Adipose tissue (tissue), 3 donors: ENCODE results near the gene SPEN. TPM values are rescaled to one million over a fixed set of nuclear protein-coding genes. Genes with fewer than 3 reads are reported as not detected.
"Not testable (repeated sequence)": the region's sequence is repeated elsewhere in the genome, so short reads cannot be mapped to it uniquely, and the experiment has no call there.

ENCODE experiments used
- H3K27ac ChIP-seq: one replicate; pipeline ENCODE4 v1.5.1; 2013; ENCODE audit warnings: low read depth, low read length
- WGBS, 3 donors: extraction: QIAGEN DNeasy Blood & Tissue Kit; methylation state at CpG; one replicate each; pipeline ENCODE4 v1.1.7; 2013; 5-methylcytosine and 5-hydroxymethylcytosine counted together
- polyA plus RNA-seq, 3 donors: library from polyadenylated mRNA; stranded (reverse); fragments of 200-250 nt; gene quantifications; one replicate each; pipeline ENCODE4 v1.2.3, GENCODE V29; 2013
- donor health status: healthy with polysubstance abuse.
- donor health status: Bipolar disorder and iron deficiency.
- donor health status: healthy.

The SPEN gene
- polyA plus RNA-seq, 3 donors: 15.7 to 28.8 (median 20.2) TPM

DNA sequence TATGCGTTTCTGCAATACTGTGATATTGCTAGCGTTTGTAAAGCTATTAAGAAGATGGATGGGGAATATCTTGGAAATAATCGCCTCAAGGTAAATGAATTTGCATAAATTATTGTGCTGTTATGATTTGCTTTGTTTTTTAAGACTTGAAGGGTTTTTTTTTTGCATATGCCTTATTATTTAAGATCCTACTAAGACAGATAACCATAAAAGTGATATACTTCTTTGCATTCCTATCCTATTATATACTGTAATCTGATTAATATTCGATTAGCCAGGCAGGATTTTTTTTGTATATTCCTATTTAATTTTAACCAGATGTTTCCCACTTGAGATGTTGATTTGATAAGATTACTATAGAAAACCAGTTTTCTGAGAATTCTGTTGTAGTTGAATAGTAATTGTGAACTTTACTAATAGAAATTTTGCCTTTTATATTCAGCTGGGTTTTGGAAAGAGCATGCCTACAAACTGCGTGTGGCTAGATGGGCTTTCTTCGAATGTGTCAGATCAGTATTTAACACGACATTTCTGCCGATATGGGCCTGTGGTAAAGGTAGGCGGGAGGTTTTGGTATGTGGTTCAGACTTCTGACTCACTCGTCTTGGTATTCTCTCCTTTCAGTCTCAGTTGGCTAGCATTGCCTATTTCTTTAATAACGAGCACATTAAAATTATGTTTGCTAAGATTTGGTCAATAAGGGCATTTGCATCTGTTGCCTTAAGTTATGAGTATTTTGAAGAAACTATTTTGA lies 71.6 kb downstream of the SPEN start:
- H3K27ac ChIP-seq: no peak overlapping the region
- 84 to 87% (median 87%) methylated on average over 11 of the region's 11 CpGs for WGBS, 3 donors

DNA sequence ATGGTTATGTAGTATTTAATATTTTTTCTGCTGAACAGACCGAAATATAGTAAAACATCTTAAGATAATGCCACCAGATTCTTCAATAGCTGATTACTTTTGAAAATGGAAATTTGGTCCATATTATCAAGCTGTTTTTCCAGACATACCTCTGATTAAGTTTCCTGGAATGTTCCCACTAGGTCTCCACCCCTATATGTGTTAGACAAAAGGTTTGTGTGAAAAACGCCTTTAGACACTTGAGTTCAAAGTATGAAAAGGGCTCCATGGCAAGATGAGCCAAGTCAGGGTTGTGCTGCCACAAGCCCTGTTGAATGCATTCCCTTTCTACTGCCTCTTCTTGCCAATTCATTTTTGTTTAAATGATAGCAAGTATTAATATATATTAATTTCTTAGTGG lies 75.7 kb downstream of the SPEN start:
- WGBS, 3 donors: 83 to 90% (median 84%) methylated on average over 2 of the region's 2 CpGs
- H3K27ac ChIP-seq: no peak overlapping the region

DNA sequence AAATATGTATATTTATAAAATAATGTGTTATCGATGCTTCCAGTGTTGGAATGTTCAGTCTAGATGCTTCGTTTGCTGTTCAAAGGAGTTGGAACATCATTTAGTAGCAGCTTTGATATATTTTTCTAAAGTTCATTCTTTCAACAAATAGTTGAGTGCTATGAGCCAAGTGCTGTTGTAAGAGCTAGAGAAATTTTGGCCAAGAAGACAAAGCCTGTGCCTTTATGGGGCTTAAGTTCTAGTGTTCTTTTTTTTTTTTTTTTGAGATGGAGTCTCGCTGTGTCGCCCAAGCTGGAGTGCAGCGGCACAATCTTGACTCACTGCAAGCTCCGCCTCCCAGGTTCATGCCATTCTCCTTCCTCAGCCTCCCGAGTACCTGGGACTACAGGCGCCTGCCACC lies 78.9 kb downstream of the SPEN start:
- H3K27ac ChIP-seq: not testable (repeated sequence)
- 79 to 90% (median 84%) methylated on average over 8 of the region's 8 CpGs for WGBS, 3 donors

DNA sequence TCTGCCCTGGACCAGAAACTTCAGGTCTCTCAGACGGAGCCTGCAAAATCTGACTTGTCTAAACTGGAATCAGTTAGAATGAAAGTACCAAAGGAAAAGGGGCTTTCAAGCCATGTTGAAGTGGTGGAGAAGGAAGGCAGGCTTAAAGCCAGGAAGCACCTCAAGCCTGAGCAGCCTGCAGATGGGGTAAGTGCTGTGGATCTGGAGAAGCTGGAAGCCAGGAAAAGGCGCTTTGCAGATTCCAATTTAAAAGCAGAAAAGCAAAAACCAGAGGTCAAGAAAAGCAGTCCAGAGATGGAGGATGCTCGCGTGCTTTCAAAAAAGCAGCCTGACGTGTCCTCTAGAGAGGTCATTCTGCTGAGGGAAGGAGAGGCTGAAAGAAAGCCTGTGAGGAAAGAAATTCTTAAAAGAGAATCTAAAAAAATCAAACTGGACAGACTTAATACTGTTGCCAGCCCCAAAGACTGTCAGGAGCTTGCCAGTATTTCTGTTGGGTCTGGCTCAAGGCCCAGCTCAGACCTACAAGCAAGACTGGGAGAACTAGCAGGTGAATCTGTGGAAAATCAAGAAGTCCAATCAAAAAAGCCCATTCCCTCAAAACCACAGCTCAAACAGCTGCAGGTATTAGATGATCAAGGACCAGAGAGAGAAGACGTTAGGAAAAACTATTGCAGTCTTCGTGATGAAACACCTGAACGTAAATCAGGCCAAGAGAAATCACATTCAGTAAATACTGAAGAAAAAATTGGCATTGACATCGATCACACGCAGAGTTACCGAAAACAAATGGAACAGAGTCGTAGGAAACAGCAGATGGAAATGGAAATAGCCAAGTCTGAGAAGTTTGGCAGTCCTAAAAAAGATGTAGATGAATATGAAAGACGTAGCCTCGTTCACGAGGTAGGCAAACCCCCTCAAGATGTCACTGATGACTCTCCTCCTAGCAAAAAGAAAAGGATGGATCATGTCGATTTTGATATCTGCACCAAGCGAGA lies 81.8 kb downstream of the SPEN start:
- no peak overlapping the region for H3K27ac ChIP-seq

GRCh38 chr1:15931401-15931800 lies 83.9 kb downstream of the SPEN start:
- H3K27ac ChIP-seq: no peak overlapping the region
- 94 to 96% (median 95%) methylated on average over 11 of the region's 11 CpGs for WGBS, 3 donors

More for the DNA sequence above, 81.8 kb downstream of the SPEN start:
- WGBS, 3 donors: 74 to 96% (median 95%) methylated on average over 17 of the region's 17 CpGs

- WGBS, 3 donors: 96 to 98% (median 97%) methylated on average over 19 of the region's 19 CpGs
- H3K27ac ChIP-seq: no peak overlapping the region
Observed at GRCh38 chr1:15931884-15932283, 84.4 kb downstream of the SPEN start.

- H3K27ac ChIP-seq: no peak overlapping the region
- WGBS, 3 donors: 92 to 95% (median 94%) methylated on average over 9 of the region's 9 CpGs
Observed at GRCh38 chr1:15932612-15933011, 85.1 kb downstream of the SPEN start.

GRCh38 chr1:15933684-15934083 lies 86.2 kb downstream of the SPEN start:
- H3K27ac ChIP-seq: no peak overlapping the region
- 85 to 92% (median 91%) methylated on average over 5 of the region's 5 CpGs for WGBS, 3 donors

DNA sequence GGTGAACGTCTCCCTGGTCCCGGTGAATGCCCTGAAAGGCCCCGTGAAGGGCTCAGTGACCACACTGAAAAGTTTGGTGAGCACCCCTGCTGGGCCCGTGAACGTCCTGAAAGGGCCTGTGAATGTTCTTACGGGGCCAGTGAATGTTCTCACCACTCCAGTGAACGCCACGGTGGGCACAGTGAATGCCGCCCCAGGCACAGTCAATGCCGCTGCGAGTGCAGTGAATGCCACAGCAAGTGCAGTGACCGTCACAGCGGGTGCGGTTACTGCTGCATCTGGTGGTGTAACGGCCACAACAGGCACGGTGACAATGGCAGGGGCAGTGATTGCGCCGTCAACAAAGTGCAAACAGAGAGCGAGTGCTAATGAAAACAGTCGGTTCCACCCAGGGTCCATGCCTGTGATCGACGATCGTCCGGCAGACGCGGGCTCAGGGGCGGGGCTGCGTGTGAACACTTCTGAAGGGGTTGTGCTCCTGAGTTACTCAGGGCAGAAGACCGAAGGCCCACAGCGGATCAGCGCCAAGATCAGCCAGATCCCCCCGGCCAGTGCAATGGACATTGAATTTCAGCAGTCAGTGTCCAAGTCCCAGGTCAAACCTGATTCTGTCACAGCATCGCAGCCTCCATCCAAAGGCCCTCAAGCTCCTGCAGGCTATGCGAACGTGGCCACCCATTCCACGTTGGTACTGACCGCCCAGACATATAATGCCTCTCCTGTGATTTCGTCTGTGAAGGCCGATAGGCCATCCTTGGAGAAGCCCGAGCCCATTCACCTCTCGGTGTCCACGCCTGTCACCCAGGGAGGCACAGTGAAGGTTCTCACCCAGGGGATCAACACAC lies 86.9 kb downstream of the SPEN start:
- WGBS, 3 donors: 90 to 95% (median 93%) methylated on average over 42 of the region's 42 CpGs
- H3K27ac ChIP-seq: no peak overlapping the region

DNA sequence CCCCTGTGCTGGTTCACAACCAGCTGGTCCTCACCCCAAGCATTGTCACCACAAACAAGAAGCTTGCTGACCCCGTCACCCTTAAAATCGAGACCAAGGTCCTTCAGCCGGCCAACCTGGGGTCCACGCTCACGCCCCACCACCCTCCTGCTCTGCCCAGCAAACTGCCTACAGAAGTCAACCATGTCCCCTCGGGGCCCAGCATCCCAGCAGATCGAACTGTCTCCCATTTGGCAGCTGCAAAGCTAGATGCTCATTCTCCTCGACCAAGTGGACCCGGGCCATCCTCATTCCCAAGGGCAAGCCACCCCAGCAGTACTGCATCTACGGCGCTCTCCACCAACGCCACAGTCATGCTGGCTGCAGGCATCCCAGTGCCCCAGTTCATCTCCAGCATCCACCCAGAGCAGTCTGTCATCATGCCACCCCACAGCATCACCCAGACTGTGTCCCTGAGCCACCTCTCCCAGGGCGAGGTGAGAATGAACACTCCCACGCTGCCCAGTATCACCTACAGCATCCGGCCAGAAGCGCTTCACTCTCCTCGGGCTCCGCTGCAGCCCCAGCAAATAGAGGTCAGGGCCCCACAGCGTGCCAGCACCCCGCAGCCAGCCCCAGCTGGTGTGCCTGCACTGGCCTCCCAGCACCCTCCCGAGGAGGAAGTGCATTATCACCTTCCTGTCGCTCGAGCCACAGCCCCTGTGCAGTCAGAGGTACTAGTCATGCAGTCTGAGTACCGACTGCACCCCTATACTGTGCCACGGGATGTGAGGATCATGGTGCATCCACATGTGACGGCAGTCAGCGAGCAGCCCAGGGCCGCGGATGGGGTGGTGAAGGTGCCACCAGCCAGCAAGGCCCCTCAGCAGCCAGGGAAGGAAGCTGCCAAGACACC lies 87.8 kb downstream of the SPEN start:
- no peak overlapping the region for H3K27ac ChIP-seq
- 91 to 93% (median 92%) methylated on average over 29 of the region's 29 CpGs for WGBS, 3 donors

DNA sequence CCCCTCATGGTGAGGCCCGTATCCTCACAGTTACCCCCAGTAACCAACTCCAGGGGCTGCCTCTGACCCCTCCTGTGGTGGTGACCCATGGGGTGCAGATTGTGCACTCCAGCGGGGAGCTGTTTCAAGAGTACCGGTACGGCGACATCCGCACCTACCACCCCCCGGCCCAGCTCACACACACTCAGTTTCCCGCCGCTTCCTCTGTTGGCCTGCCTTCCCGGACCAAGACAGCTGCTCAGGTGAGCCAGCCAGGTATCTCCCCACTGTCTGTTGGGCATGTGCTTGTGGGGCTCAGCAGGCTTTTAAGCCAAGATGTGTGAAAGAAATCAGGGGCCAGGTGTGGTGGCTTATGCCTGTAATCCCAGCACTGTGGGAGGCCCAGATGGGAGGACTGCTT lies 88.5 kb downstream of the SPEN start:
- WGBS, 3 donors: 93 to 98% (median 98%) methylated on average over 10 of the region's 10 CpGs
- H3K27ac ChIP-seq: no peak overlapping the region

- WGBS, 3 donors: 82 to 89% (median 89%) methylated on average over 7 of the region's 7 CpGs
- H3K27ac ChIP-seq: no peak overlapping the region
Observed at GRCh38 chr1:15937146-15937545, 89.6 kb downstream of the SPEN start.

DNA sequence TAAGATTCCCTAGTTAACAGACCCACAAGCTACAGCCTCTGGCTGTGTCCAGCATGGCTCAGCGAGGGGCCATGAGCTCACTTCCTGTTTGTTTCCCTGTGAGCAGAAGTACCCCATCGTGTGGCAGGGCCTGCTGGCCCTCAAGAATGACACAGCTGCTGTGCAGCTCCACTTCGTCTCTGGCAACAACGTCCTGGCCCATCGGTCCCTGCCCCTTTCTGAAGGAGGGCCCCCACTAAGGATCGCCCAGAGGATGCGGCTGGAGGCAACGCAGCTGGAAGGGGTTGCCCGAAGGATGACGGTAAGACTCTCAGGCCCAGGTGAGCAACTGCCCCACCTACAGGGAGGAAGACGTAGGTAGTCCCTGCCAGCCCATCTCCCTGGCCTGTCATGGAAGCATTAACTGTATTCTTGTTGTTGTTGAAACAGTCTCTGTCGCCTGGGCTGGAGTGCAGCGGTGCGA lies 90.2 kb downstream of the SPEN start:
- no peak overlapping the region for H3K27ac ChIP-seq
- 72 to 76% (median 73%) methylated on average over 14 of the region's 14 CpGs for WGBS, 3 donors

DNA sequence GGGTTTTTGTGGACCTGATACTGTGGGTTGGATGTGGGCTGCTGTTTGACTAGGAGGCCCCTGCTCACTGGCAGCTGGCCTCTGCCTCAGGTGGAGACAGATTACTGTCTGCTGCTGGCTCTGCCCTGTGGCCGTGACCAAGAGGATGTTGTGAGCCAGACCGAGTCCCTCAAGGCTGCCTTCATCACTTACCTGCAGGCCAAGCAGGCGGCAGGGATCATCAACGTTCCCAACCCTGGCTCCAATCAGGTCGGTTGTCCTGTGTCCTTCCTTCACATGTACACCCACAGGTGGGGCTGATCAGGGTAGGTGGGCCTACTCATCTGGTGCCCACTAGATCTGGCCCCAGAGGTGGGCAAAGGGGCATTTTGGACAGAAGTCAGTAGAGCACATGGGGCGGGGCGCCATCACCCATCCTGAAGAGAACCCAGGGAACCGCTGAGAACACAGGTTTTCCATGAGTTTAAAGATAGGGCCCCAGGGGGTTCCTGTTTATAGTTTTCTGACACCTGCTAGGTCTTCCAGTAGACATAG lies 91.2 kb downstream of the SPEN start:
- no peak overlapping the region for H3K27ac ChIP-seq
- WGBS, 3 donors: 91 to 95% (median 93%) methylated on average over 8 of the region's 8 CpGs

GRCh38 chr1:15939181-15940109 lies 91.9 kb downstream of the SPEN start:
- H3K27ac ChIP-seq: no peak overlapping the region
- 45 to 63% (median 60%) methylated on average over 17 of the region's 17 CpGs for WGBS, 3 donors
